Measurements from ENCODE around the gene XCL2.
"Not testable (repeated sequence)": the region's sequence is repeated elsewhere in the genome, so short reads cannot be mapped to it uniquely, and the experiment has no call there.

The XCL2 gene, protein sequence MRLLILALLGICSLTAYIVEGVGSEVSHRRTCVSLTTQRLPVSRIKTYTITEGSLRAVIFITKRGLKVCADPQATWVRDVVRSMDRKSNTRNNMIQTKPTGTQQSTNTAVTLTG

DNA sequence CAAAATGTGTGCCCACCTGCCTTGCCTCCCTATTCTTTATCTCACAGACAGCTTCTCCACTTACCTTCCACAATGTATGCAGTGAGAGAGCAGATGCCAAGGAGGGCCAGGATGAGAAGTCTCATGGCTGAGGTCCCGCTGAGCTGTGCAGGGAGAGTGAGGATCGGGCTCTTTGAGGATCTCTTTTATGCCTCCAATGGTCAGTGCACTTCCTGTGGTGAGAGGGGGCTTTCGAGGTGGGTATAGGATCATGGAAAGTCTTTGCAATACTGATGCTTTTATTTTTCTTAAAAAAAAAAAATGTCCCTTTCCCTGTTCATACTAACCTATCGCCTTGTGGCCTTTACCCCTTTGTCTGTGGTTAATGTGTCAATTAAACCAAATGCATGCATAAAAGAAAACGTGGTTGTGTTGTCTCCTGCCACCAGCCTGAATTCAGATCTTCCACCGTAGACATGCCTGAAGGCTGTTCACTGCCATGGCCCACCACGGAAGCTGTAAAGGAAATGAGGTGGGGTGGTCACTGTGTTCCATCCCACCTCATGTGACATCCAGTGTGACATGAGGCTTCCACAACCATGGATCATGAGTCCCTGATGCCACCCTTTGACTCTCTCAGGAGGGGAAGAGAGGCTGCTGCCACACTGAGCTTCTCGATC is at the start of gene XCL2:
Gene XCL2 (minus strand): TSS at position 158 of the 659 bp plus-strand sequence. CDS start 33 bp downstream, at position 125.
- DNase-seq (ENCODE audit: low read depth in 2 of 2), result not testable (repeated sequence)

DNA sequence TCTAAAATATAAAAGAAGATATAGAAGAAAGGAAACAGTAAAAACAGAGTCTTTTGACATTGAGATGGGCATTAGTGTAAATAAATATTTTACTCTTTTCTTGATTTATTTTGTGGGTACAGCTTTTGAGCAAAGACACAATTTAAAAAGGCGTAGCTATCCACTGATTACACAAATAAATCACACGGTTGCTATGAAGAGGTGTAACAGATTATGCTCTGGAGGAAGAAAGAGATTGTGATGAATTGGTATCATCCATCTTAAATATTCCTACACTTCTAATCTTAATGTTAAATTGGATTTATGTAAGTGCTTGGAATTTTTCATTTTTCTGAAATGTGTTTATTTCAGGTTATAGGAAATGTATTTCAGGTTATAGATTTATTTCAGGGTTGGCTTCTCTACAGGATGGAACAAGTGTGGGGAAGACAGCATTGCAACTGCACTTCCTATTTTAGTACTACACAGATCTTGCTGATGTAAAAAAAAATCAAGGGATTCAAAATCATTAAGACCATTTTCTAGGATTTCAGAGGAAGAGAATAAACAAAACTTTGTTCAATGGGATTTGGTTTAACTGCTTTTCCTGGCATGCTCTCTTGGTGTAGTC is 47.9 kb upstream of the XCL2 start:
- no peak for DNase-seq (ENCODE audit: low read depth in 2 of 2)

DNA sequence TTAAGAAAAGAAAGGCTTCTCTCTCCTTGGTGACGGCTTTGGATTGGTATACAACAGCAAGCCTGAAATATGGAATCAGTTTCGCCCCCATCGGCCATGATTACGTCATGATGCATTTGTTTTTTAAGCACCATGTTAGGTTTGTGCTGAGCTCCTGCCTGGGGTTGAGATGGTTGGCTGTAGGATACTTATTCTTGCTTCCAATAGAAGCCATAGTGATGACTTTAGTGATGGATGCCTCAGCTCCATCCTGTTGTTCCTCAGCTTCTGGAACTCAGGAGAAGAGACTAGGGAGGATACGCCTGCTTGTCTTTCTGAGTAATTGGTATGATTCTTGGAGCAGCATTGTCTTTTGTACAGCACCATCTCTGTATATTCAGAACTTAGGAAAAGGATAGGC is 47.3 kb upstream of the XCL2 start:
- DNase-seq (ENCODE audit: low read depth in 2 of 2), result no peak

DNA sequence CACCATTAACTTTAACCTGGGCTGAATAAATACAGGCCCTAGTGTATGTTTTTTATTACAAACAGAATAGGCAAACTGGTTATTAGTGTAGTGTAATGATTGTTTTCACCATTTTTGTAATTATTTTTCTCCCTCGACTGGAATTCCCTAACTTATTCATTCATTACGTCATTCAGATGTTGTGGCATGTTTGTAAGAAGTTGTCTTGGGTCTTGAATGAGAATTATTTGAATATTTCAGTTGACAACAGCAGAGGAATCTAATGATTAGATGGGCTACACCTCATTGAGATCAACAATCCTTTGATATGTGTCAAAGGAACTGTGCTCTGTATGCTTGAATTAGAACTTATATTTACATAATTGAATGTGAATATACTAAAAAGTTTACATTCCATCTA is 45.4 kb upstream of the XCL2 start:
- no peak for DNase-seq (ENCODE audit: low read depth in 2 of 2)

DNA sequence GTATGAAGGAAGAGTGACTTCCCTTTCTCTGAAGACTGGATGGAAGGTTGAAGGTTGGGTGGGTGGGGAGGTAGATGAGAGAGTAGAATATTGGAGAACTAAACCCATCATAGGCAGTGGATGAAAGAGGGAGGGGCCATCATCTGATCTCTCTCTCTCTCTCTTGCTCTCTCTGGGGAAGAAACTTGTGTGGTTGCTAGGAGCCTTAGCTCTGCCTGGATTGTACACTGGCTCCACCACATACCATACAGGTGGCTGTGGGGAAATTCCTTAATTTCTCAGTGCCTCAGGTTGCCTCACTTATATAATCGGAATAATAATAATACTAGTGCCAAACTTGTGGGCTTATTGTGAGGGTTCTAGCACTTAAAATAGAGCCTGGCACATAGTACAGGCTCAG is 42.1 kb upstream of the XCL2 start:
- DNase-seq (ENCODE audit: low read depth in 2 of 2), result no peak

DNA sequence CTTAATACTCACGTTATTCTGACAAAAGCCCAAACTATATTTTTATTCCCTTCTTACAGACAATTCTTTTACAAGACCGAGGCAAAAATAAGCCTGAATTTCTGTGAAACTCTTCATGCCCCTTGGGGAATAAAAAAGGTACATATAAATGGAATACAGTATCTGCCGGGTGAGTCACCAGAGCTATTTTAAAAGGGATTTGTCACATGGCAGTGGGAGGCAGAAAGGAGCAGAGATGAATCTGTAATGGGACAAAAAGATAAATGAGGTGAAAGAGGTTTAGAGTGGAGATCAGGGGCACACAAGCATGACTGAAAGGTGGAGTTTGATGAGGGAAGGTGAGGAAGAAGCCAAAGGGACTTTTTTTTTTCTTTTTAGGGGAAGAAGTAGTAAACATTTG is 41.4 kb upstream of the XCL2 start:
- DNase-seq (ENCODE audit: low read depth in 2 of 2), result no peak

DNA sequence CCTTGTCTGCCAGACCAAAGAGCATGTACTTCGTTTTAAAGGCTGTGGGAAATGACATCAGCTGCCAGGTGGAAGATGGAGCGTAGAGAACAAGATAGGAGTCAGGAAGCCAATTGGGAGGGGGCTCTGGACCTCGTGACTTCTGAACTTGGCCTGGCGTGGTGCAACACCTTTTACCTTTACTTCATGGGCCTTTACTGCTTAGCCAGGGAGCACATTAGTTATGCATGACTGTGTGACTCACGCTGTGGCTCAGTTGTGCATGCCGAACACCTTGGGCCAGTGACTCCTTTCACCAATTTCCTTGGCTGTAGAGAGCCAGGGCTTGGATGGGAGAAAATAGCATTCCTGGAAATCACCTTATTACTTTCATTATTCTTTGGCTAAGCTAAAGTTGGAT is 39.8 kb upstream of the XCL2 start:
- no peak for DNase-seq (ENCODE audit: low read depth in 2 of 2)

DNA sequence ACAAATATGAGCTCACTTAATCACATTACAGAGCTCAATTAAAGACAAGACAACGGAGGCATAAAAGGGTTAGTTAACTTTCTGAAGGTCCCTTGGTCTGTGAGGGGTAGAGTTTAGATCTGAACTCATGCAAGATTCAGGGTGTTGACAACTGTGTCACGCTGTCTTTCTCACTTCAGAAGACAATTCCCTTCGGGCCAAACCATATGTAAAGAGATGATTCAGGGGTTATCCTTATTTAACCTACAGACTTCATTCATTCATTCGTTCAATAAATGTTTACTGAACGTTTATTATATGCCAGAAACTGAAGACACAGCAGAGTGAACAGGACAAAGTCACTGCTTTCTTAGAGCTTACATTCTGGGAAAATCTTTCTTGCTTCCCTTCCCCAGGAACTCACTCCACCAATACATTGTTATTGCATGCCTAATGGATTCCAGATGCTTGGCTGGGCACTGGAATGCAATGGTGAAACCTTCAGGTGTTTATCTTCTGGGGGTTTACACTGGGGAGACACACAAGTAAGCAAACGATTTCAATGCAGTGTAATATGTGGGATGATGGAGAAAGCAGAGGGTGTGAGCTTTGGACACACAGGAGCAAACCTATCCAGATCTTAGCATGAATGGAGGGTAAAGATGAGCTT is 39.0 kb upstream of the XCL2 start:
- DNase-seq (ENCODE audit: low read depth in 2 of 2), result no peak

DNA sequence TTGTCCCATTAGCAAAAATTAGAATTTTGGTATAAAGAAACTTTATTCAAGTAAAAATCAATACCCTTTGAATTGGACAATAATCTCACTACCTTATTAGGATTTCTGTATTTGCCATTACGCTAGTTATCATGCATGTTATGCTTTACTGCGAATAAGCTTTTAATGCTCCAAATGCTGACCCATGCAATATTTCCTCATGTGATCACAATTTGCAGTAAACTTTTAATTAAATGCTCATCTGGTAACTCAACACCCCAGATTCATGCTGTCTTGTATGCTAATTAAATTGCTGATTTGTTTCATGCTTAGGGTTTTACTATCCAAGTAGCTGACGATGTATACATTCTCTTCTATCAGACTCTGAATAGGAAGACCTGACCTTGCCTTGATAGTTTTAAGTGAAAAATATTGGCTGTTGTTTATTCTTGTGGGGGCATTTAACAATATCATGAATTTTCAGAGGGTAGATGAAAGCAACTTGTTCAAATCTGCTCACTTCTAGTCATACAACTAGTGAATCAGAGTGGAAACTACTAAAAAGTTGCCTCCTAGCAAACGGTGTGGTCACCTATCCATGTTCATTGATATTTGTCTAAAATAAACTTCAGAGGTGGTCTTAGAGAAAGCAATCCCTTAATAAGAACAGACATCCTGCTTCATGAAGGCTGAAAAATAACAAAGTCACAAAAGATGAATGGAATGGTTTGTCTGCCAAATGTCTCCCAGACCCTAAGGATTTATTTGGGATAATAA is 38.2 kb upstream of the XCL2 start:
- no peak for DNase-seq (ENCODE audit: low read depth in 2 of 2)

DNA sequence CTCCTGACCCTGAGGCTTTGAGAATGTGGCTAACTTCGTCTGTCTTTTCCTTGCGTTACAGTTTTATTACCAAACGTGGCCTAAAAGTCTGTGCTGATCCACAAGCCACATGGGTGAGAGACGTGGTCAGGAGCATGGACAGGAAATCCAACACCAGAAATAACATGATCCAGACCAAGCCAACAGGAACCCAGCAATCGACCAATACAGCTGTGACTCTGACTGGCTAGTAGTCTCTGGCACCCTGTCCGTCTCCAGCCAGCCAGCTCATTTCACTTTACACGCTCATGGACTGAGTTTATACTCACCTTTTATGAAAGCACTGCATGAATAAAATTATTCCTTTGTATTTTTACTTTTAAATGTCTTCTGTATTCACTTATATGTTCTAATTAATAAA is 37.2 kb upstream of the XCL2 start:
- DNase-seq (ENCODE audit: low read depth in 2 of 2), result not testable (repeated sequence)

DNA sequence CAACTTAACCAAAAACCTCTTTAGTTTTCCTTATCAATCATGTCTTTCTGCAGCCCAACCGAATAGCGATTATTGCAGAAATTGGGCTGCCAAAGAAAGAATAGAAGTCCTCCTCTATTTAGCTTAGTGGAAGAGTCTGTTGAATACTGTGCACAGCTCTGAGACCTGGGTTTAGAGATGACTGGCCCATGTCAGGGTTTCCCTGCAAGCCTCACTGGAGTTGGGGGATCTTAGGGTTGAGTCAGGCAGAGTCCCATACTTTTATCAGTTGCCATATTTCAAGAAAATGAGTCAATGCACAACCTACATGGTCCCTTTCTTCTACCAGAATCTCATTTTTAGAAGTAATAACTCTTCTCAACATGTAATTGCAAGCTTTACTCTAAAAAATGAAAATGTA is 36.5 kb upstream of the XCL2 start:
- DNase-seq (ENCODE audit: low read depth in 2 of 2), result not testable (repeated sequence)

DNA sequence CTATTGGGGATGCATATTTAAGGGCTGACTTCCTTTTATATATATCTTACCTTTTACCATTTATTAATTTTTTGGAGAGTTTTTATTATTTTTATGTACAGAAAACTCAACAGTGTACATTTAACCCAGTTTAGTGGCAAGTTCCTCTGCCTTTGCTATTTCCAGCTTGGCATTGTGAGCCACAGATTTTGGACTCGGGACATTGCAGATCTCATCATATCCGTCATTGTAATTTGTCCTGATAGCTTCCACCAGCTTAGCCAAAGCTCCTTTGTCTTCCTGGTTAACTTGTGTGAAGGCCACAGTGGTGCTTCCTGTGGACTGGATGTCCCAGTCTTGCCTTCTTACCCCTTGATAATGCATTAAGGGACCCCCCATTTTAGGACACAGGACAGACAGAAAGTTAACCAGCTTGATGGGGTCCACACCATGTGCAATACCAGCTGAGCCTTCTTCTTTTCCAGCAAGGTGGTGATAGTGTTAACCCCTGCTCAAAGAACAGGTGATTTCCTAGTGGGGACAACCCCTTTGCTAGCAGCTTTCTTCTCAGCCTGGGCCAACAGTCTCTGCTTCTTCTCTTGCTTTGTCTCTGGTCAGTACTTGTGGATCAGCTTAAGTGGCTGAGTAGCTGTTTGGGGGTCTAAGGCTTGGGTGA is 34.9 kb upstream of the XCL2 start:
- DNase-seq (ENCODE audit: low read depth in 2 of 2), result not testable (repeated sequence)

DNA sequence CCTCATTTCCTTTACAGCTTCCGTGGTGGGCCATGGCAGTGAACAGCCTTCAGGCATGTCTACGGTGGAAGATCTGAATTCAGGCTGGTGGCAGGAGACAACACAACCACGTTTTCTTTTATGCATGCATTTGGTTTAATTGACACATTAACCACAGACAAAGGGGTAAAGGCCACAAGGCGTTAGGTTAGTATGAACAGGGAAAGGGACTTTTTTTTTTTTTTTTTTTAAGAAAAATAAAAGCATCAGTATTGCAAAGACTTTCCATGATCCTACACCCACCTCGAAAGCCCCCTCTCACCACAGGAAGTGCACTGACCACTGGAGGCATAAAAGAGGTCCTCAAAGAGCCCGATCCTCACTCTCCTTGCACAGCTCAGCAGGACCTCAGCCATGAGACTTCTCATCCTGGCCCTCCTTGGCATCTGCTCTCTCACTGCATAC is 32.5 kb upstream of the XCL2 start, which contains the start of gene XCL1:
Gene XCL1 (plus strand): TSS at position 361 of the 444 bp plus-strand sequence. CDS start 33 bp downstream, at position 394.
- not testable (repeated sequence) for DNase-seq (ENCODE audit: low read depth in 2 of 2)

DNA sequence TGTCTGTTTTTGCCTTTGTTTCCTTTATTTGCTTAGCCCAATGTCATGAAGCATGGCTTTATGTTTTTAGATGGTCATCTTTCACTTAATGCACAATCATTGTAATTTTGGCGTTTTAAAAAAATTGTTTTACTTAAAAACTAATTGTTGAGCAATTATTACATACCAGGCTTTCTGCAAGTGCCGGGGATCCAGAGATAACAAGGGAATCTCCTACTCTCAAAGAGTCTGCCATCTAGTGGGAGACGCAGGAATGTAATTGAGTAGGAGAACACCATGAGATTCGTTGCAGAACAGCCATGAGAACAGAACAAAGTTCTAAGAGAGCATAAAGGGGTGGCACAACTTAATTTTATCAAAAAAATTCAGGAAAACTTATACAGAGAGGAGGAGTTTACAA is 30.4 kb upstream of the XCL2 start:
- not testable (repeated sequence) for DNase-seq (ENCODE audit: low read depth in 2 of 2)

DNA sequence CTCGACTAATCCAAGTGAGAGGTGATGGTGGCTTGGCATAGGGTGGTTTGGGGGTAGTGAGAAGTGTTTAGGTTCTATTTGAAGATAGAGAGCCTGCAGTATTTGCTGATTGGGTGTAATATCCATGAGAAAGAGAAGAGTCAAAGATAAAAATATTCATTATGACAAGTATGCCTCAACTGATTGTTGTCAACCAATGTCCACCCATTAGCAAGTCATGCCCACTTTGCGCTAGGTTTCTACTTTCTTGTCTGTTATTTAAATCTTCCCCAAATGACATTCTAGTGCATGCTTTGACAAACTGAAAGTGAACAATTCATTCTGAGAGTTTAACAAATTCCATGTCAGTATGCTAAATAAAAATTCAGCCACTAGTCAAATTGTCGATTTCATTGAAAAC is 28.8 kb upstream of the XCL2 start:
- no peak for DNase-seq (ENCODE audit: low read depth in 2 of 2)

DNA sequence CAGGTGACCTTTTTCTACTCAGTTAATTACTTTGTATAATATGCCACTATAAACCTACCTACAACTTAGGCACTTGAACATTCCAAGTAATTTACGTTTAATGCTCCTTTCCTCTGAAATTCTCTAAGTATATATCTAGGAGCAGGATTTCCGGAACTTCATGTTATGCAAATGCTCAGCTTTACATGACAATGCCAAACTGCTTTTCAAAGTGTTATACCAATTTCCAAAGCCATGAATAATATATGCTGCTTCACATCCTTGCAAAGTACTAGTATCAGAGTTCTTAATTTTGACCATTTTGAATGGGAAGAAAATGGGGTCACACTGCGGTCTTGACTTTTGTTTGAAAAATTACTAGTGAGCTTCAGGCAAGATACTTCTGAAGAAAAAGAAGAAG is 26.9 kb upstream of the XCL2 start:
- DNase-seq (ENCODE audit: low read depth in 2 of 2), result no peak

DNA sequence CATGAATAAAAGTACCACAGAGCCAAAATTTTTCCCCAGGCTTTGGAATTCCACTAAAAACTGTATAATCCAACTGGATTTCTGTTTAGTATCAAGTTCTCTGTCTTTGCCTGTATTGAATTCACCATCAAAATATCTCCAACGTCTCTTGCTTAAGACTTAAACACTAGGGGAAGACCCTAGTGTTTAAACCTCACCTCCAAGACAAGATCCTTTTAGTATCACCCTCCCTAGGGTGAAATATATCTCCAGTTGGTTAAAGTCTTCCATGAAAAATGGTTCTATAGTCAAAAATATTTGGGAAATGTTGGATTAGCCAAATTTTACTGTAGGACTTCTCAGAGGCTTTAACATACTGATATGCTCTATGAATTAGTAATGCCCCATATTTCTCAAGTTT is 24.5 kb upstream of the XCL2 start:
- DNase-seq (ENCODE audit: low read depth in 2 of 2), result no peak

DNA sequence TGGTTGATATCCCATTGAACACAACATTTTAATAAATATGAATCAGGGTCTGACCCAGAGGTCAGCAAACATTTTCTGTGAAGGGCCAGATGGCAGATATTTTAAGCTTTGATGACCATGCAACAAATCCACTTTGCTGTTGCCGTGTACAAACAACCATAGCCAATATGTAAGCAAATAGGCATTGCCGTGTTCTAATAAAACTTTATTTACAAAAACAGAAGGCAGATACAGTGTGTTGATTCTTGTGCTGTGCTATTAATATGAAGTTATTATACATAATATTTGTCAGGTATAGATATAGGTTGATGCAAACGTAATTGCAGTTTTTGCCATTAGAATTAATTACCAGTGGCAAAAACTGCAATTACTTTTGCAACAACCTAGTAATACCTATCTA is 23.8 kb upstream of the XCL2 start:
- no peak for DNase-seq (ENCODE audit: low read depth in 2 of 2)

DNA sequence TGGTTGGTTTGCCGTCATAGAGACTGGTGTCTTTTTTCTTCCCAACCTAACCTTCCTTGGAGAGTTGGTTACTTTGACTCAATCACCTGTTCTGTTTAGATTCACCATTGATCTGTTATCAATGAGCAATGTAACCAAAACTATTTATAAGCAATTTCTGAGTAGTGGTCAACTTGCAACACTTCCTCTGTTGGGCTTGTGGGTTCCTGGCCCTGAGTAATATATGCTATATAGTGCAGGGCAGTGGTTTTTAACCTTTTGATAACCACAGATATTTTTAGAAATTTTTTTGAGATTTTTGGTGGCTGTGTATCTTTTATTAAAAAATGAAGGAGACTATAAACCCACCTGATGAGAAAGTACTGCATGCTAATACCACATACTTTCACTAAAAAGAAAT is 23.2 kb upstream of the XCL2 start:
- DNase-seq (ENCODE audit: low read depth in 2 of 2), result no peak

DNA sequence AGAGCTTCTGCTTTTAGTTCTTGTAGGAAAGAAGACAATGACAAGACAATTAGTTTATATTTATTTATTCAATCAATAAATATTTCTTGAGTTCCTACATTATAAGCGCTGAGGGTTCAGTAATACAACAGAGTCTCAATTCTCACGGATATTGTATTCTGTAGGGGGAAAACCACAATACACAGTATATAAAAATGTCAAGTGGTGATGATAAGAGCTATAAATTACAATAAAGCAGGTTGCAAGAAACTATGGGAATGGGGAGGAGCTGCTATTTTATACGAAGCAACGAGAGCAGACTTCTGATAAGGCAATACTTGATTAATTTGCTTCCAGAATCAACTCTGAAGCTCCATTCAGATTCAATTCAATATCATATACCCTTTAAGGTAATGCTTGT is 22.0 kb upstream of the XCL2 start:
- no peak for DNase-seq (ENCODE audit: low read depth in 2 of 2)

DNA sequence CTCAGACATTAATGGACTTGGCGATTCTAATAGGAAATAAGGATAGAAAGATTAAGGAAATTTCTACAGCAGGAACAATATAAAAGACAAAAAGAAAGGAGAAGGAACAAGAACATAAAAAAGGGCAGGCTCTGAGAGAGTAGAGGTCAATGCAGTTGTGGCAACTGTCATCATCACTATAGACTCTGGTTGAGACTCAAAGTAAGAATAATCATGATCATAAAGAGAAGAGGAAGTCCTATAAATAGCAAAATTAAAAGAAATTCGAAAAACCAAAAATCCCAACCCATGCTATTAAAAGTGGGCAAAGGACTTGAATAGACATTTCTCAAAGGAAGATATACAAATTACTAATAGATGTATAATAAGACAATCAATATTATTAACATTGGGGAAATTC is 18.2 kb upstream of the XCL2 start:
- no peak for DNase-seq (ENCODE audit: low read depth in 2 of 2)

DNA sequence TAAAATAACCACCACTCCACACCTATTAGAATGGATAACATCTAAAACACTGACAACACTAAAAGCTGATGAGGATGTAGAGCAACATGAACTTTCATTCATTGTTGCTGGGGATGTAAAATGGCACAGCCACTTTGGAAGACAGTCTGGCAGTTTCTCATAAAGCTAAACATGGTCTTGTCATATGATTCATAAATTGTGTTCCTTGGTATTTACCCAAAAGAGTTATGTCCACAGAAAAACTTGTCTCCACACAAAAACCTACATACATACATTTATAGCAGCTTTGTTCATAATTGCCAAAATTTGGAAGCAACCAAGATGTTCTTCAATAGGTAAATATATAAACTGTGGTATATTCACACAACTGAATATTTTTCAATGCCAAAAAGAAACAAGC is 16.6 kb upstream of the XCL2 start:
- DNase-seq (ENCODE audit: low read depth in 2 of 2), result no peak

All from stimulated activated CD4-positive, alpha-beta T cell treated with anti-CD3 and anti-CD28 coated beads, Interleukin-12 subunit alpha, Interleukin-12 subunit beta, amount 100 ng/mL, for 24 hours (primary cell).